ENCODE measurements around the gene TDP1.

TDP1 gene

DNA sequence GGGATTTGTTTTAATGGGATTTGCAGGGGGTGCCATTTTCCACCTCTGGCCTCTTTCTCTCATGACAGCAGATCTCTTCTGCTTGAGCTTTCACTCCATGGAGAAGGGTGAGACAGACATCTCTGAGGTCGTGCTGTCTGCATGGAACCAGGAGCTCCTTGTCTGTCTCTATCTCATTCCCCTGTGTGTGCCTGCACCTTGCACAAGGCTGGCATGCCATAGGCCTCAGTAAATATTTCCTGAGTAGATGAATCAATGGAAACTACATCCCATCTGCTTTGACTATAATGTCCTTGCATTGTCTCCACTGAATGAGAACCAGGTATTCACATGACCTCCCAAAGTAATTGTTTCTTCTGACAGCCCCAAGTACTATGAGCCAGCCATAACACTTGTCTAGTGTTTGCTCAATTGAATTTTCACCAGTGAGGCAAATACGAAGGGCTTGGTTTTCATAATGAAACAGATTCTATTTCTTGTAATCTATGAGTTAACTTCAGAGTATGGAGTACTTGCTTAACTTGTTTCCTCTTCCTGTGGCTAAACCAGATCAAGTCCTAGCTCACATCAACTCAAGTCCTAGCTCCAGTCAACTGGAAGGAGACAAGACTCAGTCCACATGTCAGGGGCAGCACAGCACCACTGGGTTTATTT, 138.3 kb downstream of the TDP1 start:
- DNase-seq, result no peak
